GM12878 (cell line): Measurements from ENCODE around the gene PYGB.

Source experiments
- MAX ChIP-seq: IDR thresholded peaks from 2 replicates; pipeline ENCODE4 v1.6.1; 2012; ENCODE audit warnings: low read depth, low read length, improper control_type of control experiment
- RAD21 ChIP-seq: IDR thresholded peaks from 2 replicates; pipeline ENCODE4 v1.6.1; 2011; ENCODE audit warnings: mild to moderate bottlenecking, low read depth, low read length, moderate library complexity; ENCODE audit not compliant: insufficient read depth

GRCh38 chr20:25299806-25300205 is 51.9 kb downstream of the PYGB start:
- TF ChIP-seq RAD21, result no peak
- no peak for TF ChIP-seq MAX
